Astrocyte (in vitro differentiated cells and primary cell): ENCODE results near the gene VASP. TPM values are rescaled to one million over a fixed set of nuclear protein-coding genes. Genes with fewer than 3 reads are reported as not detected.

Source experiments
- DNase-seq: peaks from one replicate; pipeline ENCODE4 v3.0.0-alpha.2; 2010; ENCODE audit warnings: low read depth
- FAIRE-seq: peaks from 2 replicates; lab custom pipeline; 2011; peaks lifted over from hg19 to GRCh38; lab: Jason Lieb, UNC
- H2AFZ ChIP-seq: 2 replicates; pipeline ENCODE4 v1.6.0; 2012; ENCODE audit warnings: low read depth, low read length, inconsistent platforms
- H3K27ac ChIP-seq: 2 replicates; pipeline ENCODE4 v1.5.1; 2011; ENCODE audit warnings: low read depth, low read length, inconsistent platforms
- H3K27me3 ChIP-seq: 2 replicates; pipeline ENCODE4 v1.6.0; 2011; ENCODE audit warnings: low read length, inconsistent platforms; ENCODE audit not compliant: insufficient read depth
- H3K36me3 ChIP-seq: 2 replicates; pipeline ENCODE4 v1.5.1; 2011; ENCODE audit warnings: low read length, inconsistent platforms; ENCODE audit not compliant: insufficient read depth
- H3K4me1 ChIP-seq: 2 replicates; pipeline ENCODE4 v1.5.1; 2011; ENCODE audit warnings: low read length, inconsistent platforms; ENCODE audit not compliant: insufficient read depth
- H3K4me2 ChIP-seq: 2 replicates; pipeline ENCODE4 v1.6.0; 2012; ENCODE audit warnings: low read length, inconsistent platforms
- H3K4me3 ChIP-seq: 2 replicates; pipeline ENCODE4 v1.5.1; 2011; ENCODE audit warnings: low read depth, mild to moderate bottlenecking, low read length, inconsistent platforms; ENCODE audit not compliant: insufficient read depth
- H3K79me2 ChIP-seq: 2 replicates; pipeline ENCODE4 v1.6.0; 2012; ENCODE audit warnings: mild to moderate bottlenecking, low read length, inconsistent platforms; ENCODE audit not compliant: insufficient read depth
- H3K9ac ChIP-seq: 2 replicates; pipeline ENCODE4 v1.6.0; 2012; ENCODE audit warnings: mild to moderate bottlenecking, low read length, inconsistent platforms
- H3K9me3 ChIP-seq: 2 replicates; pipeline ENCODE4 v1.5.1; 2012; ENCODE audit warnings: low read depth, mild to moderate bottlenecking, low read length, inconsistent platforms; ENCODE audit not compliant: insufficient read depth
- H4K20me1 ChIP-seq: 2 replicates; pipeline ENCODE4 v1.6.0; 2012; ENCODE audit warnings: low read length, inconsistent platforms; ENCODE audit not compliant: insufficient read depth
- H3K27ac Mint-ChIP-seq: one replicate; pipeline ENCODE4 v1.8.0; 2021; ENCODE audit warnings: mild to moderate bottlenecking, mixed read lengths; ENCODE audit not compliant: unreplicated experiment
- H3K27me3 Mint-ChIP-seq: one replicate; pipeline ENCODE4 v1.8.0; 2021; ENCODE audit warnings: low read depth, mixed read lengths; ENCODE audit not compliant: unreplicated experiment
- H3K36me3 Mint-ChIP-seq: one replicate; pipeline ENCODE4 v1.8.0; 2021; ENCODE audit warnings: low read depth, mixed read lengths; ENCODE audit not compliant: unreplicated experiment
- H3K4me1 Mint-ChIP-seq: one replicate; pipeline ENCODE4 v1.8.0; 2021; ENCODE audit warnings: low read depth, mixed read lengths; ENCODE audit not compliant: unreplicated experiment
- H3K4me3 Mint-ChIP-seq: one replicate; pipeline ENCODE4 v1.8.0; 2021; ENCODE audit warnings: mild to moderate bottlenecking, moderate library complexity, mixed read lengths; ENCODE audit not compliant: unreplicated experiment
- H3K9me3 Mint-ChIP-seq: one replicate; pipeline ENCODE4 v1.8.0; 2021; ENCODE audit warnings: mild to moderate bottlenecking, mixed read lengths; ENCODE audit not compliant: unreplicated experiment
- CTCF ChIP-seq: IDR thresholded peaks from 2 replicates; pipeline ENCODE4 v1.5.1; 2011; ENCODE audit warnings: low read depth, mild to moderate bottlenecking, inconsistent platforms, low read length, moderate library complexity; ENCODE audit not compliant: insufficient read depth
- EZH2 ChIP-seq: IDR thresholded peaks from 2 replicates; pipeline ENCODE4 v1.6.1; 2012; ENCODE audit warnings: mild to moderate bottlenecking, low read length, inconsistent platforms; ENCODE audit not compliant: insufficient read depth
- total RNA-seq: library from RNA; stranded (reverse); gene quantifications from 2 replicates; pipeline ENCODE4 v1.2.1, GENCODE V29; 2021

VASP gene
- total RNA-seq, 1 donor from 2014 or later: 222 TPM

GRCh38 chr19:45464274-45464673 is 43.0 kb upstream of the VASP start:
- no peak overlapping the region for H3K9ac ChIP-seq
- Mint-ChIP-seq H3K36me3 (no peaks in the 10 kb centered on the region), H3K4me3 (no peak overlapping the region), H3K4me1 (no peaks in the 10 kb centered on the region), H3K27me3 (peaks cover 4% of the 10 kb centered on the region), H3K27ac (no peak overlapping the region), H3K9me3 (no peaks in the 10 kb centered on the region)
- peaks cover 8% of the 10 kb centered on the region for H4K20me1 ChIP-seq
- H3K4me2 ChIP-seq: no peak overlapping the region
- no peaks in the 10 kb centered on the region for H3K9me3 ChIP-seq
- no peak overlapping the region for H3K27ac ChIP-seq
- FAIRE-seq (no peak), DNase-seq (no peak)
- H3K4me3 ChIP-seq: no peak overlapping the region
- TF ChIP-seq EZH2: no peak
- TF ChIP-seq CTCF: no peak
- no peaks in the 10 kb centered on the region for H3K27me3 ChIP-seq
- peaks cover 11% of the 10 kb centered on the region for H3K4me1 ChIP-seq
- H2AFZ ChIP-seq: no peak overlapping the region
- no peaks in the 10 kb centered on the region for H3K79me2 ChIP-seq
- H3K36me3 ChIP-seq: no peaks in the 10 kb centered on the region

- Histone ChIP-seq H3K4me3 (no peak overlapping the region), H3K9me3 (no peaks in the 10 kb centered on the region), H3K9ac (no peak overlapping the region), H4K20me1 (peaks cover 10% of the 10 kb centered on the region), H3K27me3 (no peaks in the 10 kb centered on the region), H3K27ac (no peak overlapping the region), H3K4me1 (peaks cover 15% of the 10 kb centered on the region), H3K79me2 (no peaks in the 10 kb centered on the region), H3K36me3 (no peaks in the 10 kb centered on the region), H3K4me2 (no peak overlapping the region), H2AFZ (no peak overlapping the region)
- H3K4me3 Mint-ChIP-seq: no peak overlapping the region
- TF ChIP-seq CTCF: no peak
- no peak for TF ChIP-seq EZH2
- FAIRE-seq (no peak), DNase-seq (no peak)
- peaks cover 4% of the 10 kb centered on the region for H3K4me1 Mint-ChIP-seq
- no peaks in the 10 kb centered on the region for H3K9me3 Mint-ChIP-seq
- peak overlapping the region; percentile 4 for H3K27ac Mint-ChIP-seq
- peaks cover 4% of the 10 kb centered on the region for H3K27me3 Mint-ChIP-seq
- H3K36me3 Mint-ChIP-seq: no peaks in the 10 kb centered on the region
Observed at GRCh38 chr19:45464852-45465441, 42.3 kb upstream of the VASP start.

- Histone ChIP-seq H3K27ac (peak overlapping the region; percentile 98), H3K79me2 (no peaks in the 10 kb centered on the region), H4K20me1 (peaks cover 24% of the 10 kb centered on the region), H3K4me1 (peaks cover 23% of the 10 kb centered on the region), H2AFZ (peak overlapping the region; percentile 70), H3K4me3 (peak overlapping the region; percentile 76), H3K9me3 (no peaks in the 10 kb centered on the region), H3K27me3 (no peaks in the 10 kb centered on the region), H3K9ac (peak overlapping the region; percentile 96), H3K36me3 (no peaks in the 10 kb centered on the region), H3K4me2 (peak overlapping the region; percentile 97)
- TF ChIP-seq EZH2 (no peak), CTCF (no peak)
- H3K27me3 Mint-ChIP-seq: peaks cover 4% of the 10 kb centered on the region
- H3K36me3 Mint-ChIP-seq: no peaks in the 10 kb centered on the region
- H3K9me3 Mint-ChIP-seq: no peaks in the 10 kb centered on the region
- DNase-seq: no peak
- H3K4me3 Mint-ChIP-seq: peak overlapping the region; percentile 75
- H3K27ac Mint-ChIP-seq: peak overlapping the region; percentile 87
- no peak for FAIRE-seq
- H3K4me1 Mint-ChIP-seq: peaks cover 10% of the 10 kb centered on the region
Observed at GRCh38 chr19:45467115-45467455, 40.2 kb upstream of the VASP start.
